Neural progenitor cell (in vitro differentiated cells): Measurements from ENCODE around the gene OR10C1. TPM values are rescaled to one million over a fixed set of nuclear protein-coding genes. Genes with fewer than 3 reads are reported as not detected.

Experiments used
- DNase-seq: peaks from one replicate; pipeline ENCODE4 v3.0.0-alpha.2; 2016; ENCODE audit warnings: low spot score
- H2AFZ ChIP-seq: fragments of 200-600 bp; sonication (generic); replicated peaks from 2 replicates; pipeline ENCODE4 v1.6.1; 2016; ENCODE audit warnings: antibody characterized with exemption
- H3F3A ChIP-seq: fragments of 200-600 bp; sonication (generic); 2 replicates; pipeline ENCODE4 v1.6.1; 2016; ENCODE audit warnings: antibody characterized with exemption, low read depth
- H3K27ac ChIP-seq: fragments of 200-600 bp; sonication (generic); 2 replicates; pipeline ENCODE4 v1.5.1; 2016; ENCODE audit warnings: mild to moderate bottlenecking
- H3K27me3 ChIP-seq: fragments of 200-600 bp; sonication (generic); 2 replicates; pipeline ENCODE4 v1.6.1; 2016; ENCODE audit warnings: mild to moderate bottlenecking, moderate library complexity
- H3K36me3 ChIP-seq: fragments of 200-600 bp; sonication (generic); 2 replicates; pipeline ENCODE4 v1.5.1; 2016
- H3K4me1 ChIP-seq: fragments of 200-600 bp; sonication (generic); 2 replicates; pipeline ENCODE4 v1.6.1; 2016; ENCODE audit warnings: mixed run types
- H3K4me2 ChIP-seq: fragments of 200-600 bp; sonication (generic); 2 replicates; pipeline ENCODE4 v1.6.1; 2016
- H3K4me3 ChIP-seq: fragments of 200-600 bp; sonication (generic); 2 replicates; pipeline ENCODE4 v1.5.1; 2016
- H3K79me2 ChIP-seq: fragments of 200-600 bp; sonication (generic); 2 replicates; pipeline ENCODE4 v1.6.1; 2016; ENCODE audit warnings: low read depth
- H3K9ac ChIP-seq: fragments of 200-600 bp; sonication (generic); 2 replicates; pipeline ENCODE4 v1.6.1; 2016
- H3K9me3 ChIP-seq: fragments of 200-600 bp; sonication (generic); 2 replicates; pipeline ENCODE4 v1.5.1; 2016; ENCODE audit warnings: low read depth
- H4K20me1 ChIP-seq: fragments of 200-600 bp; sonication (generic); 2 replicates; pipeline ENCODE4 v1.6.1; 2016; ENCODE audit warnings: low read depth
- H3K27ac Mint-ChIP-seq: 3 replicates; pipeline ENCODE4 v1.8.0; 2021; ENCODE audit warnings: mixed read lengths
- H3K27me3 Mint-ChIP-seq: 2 replicates; pipeline ENCODE4 v1.8.0; 2022; ENCODE audit warnings: low read depth, mild to moderate bottlenecking, inconsistent platforms, moderate library complexity, mixed read lengths; ENCODE audit not compliant: insufficient read depth
- H3K36me3 Mint-ChIP-seq: 3 replicates; pipeline ENCODE4 v1.8.0; 2021; ENCODE audit warnings: mixed read lengths
- H3K4me1 Mint-ChIP-seq: 3 replicates; pipeline ENCODE4 v1.8.0; 2021; ENCODE audit warnings: mixed read lengths
- H3K4me3 Mint-ChIP-seq: 3 replicates; pipeline ENCODE4 v1.8.0; 2021; ENCODE audit warnings: mild to moderate bottlenecking, moderate library complexity, mixed read lengths
- H3K9me3 Mint-ChIP-seq: 3 replicates; pipeline ENCODE4 v1.8.0; 2020; ENCODE audit warnings: mixed read lengths
- CTCF ChIP-seq: fragments of 200-600 bp; sonication (generic); IDR thresholded peaks from 2 replicates; pipeline ENCODE4 v1.5.1; 2017; ENCODE audit warnings: antibody characterized with exemption, mild to moderate bottlenecking
- EZH2 ChIP-seq: fragments of 200-600 bp; sonication (generic); IDR thresholded peaks from 2 replicates; pipeline ENCODE4 v1.6.1; 2017; ENCODE audit warnings: antibody characterized with exemption, mild to moderate bottlenecking, moderate library complexity
- EZH2phosphoT487 ChIP-seq: fragments of 200-600 bp; sonication (generic); IDR thresholded peaks from 2 replicates; pipeline ENCODE4 v1.6.1; 2017; ENCODE audit warnings: antibody characterized with exemption
- total RNA-seq: library from RNA; depleted of rRNA; stranded (reverse); fragments of >200 nt; gene quantifications from 2 replicates; pipeline ENCODE4 v1.2.3, GENCODE V29; 2015; ENCODE audit warnings: low replicate concordance

OR10C1 gene
- total RNA-seq, 1 donor from 2014 or later: not detected

DNA sequence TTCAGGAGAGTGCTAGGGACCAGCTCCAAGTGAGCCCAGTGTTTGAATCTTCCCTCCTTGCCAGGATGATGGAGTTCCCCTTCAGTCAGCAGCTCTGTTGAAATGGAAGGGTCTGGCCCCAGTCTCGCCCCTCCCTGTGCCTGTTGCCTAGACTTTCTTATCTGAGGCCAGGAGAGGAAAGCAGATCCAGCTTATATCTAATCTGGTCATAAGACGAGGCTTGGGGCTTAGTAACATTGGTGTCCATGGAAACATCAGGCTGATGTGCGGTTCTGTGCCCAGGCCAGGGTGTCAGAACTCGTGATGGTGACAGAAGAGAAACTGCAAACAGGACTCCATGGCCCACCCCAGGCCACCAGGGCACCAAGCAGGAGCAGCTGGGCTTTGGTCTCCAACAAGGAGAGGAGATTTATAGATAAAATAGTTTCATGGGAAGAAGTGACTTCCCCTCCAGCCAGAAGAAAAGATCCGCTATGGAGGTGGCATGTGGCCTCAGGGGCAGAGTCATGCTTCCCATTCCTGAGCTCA is 38.9 kb downstream of the OR10C1 start:
- H3K4me1 Mint-ChIP-seq: peaks cover 3% of the 10 kb centered on the region
- H3K4me2 ChIP-seq: no peak overlapping the region
- H3K4me3 ChIP-seq: no peak overlapping the region
- H3K27ac ChIP-seq: no peak overlapping the region
- no peaks in the 10 kb centered on the region for H3K36me3 Mint-ChIP-seq
- no peaks in the 10 kb centered on the region for H3K9me3 Mint-ChIP-seq
- H3K4me1 ChIP-seq: no peaks in the 10 kb centered on the region
- no peak for DNase-seq
- no peak overlapping the region for H2AFZ ChIP-seq
- H3F3A ChIP-seq: no peaks in the 10 kb centered on the region
- no peaks in the 10 kb centered on the region for H3K27me3 ChIP-seq
- no peaks in the 10 kb centered on the region for H4K20me1 ChIP-seq
- peaks cover 10% of the 10 kb centered on the region for H3K27me3 Mint-ChIP-seq
- H3K79me2 ChIP-seq: no peaks in the 10 kb centered on the region
- no peak overlapping the region for H3K27ac Mint-ChIP-seq
- H3K4me3 Mint-ChIP-seq: no peak overlapping the region
- TF ChIP-seq EZH2phosphoT487 (no peak), EZH2 (no peak), CTCF (no peak)
- no peak overlapping the region for H3K9ac ChIP-seq
- H3K36me3 ChIP-seq: no peaks in the 10 kb centered on the region
- no peaks in the 10 kb centered on the region for H3K9me3 ChIP-seq

GRCh38 chr6:29478740-29479139 is 39.6 kb downstream of the OR10C1 start:
- Histone ChIP-seq H3K27ac (no peak overlapping the region), H3K4me3 (no peak overlapping the region), H3K79me2 (no peaks in the 10 kb centered on the region), H2AFZ (no peak overlapping the region), H3K9ac (no peak overlapping the region), H4K20me1 (no peaks in the 10 kb centered on the region), H3K4me1 (no peaks in the 10 kb centered on the region), H3F3A (no peaks in the 10 kb centered on the region), H3K9me3 (no peaks in the 10 kb centered on the region), H3K27me3 (no peaks in the 10 kb centered on the region), H3K4me2 (no peak overlapping the region), H3K36me3 (no peaks in the 10 kb centered on the region)
- H3K36me3 Mint-ChIP-seq: no peaks in the 10 kb centered on the region
- no peak for TF ChIP-seq EZH2phosphoT487
- no peak for TF ChIP-seq EZH2
- TF ChIP-seq CTCF: no peak
- no peak overlapping the region for H3K27ac Mint-ChIP-seq
- peaks cover 3% of the 10 kb centered on the region for H3K27me3 Mint-ChIP-seq
- no peak for DNase-seq
- H3K4me3 Mint-ChIP-seq: no peak overlapping the region
- H3K9me3 Mint-ChIP-seq: no peaks in the 10 kb centered on the region
- peaks cover 3% of the 10 kb centered on the region for H3K4me1 Mint-ChIP-seq

- Histone ChIP-seq H3K9ac (no peak overlapping the region), H3K4me2 (no peak overlapping the region), H4K20me1 (no peaks in the 10 kb centered on the region), H3K27me3 (no peaks in the 10 kb centered on the region), H3K9me3 (no peaks in the 10 kb centered on the region), H3K4me3 (no peak overlapping the region), H3F3A (no peaks in the 10 kb centered on the region), H2AFZ (no peak overlapping the region), H3K4me1 (no peaks in the 10 kb centered on the region), H3K79me2 (no peaks in the 10 kb centered on the region), H3K36me3 (no peaks in the 10 kb centered on the region), H3K27ac (no peak overlapping the region)
- peaks cover 3% of the 10 kb centered on the region for H3K4me1 Mint-ChIP-seq
- no peak for TF ChIP-seq CTCF
- H3K27me3 Mint-ChIP-seq: peaks cover 3% of the 10 kb centered on the region
- H3K4me3 Mint-ChIP-seq: no peak overlapping the region
- no peak for DNase-seq
- H3K9me3 Mint-ChIP-seq: no peaks in the 10 kb centered on the region
- no peaks in the 10 kb centered on the region for H3K36me3 Mint-ChIP-seq
- H3K27ac Mint-ChIP-seq: no peak overlapping the region
Measured at GRCh38 chr6:29479560-29479959, 40.5 kb downstream of the OR10C1 start.

GRCh38 chr6:29483186-29483585 is 44.1 kb downstream of the OR10C1 start:
- Histone ChIP-seq H3K4me2 (no peak overlapping the region), H3K79me2 (no peaks in the 10 kb centered on the region), H3K27ac (no peak overlapping the region), H2AFZ (no peak overlapping the region), H3K4me3 (no peak overlapping the region), H3K4me1 (no peaks in the 10 kb centered on the region), H3K27me3 (no peaks in the 10 kb centered on the region), H3K9ac (no peak overlapping the region), H3K9me3 (no peaks in the 10 kb centered on the region), H3K36me3 (no peaks in the 10 kb centered on the region), H3F3A (no peaks in the 10 kb centered on the region), H4K20me1 (no peaks in the 10 kb centered on the region)
- peaks cover 3% of the 10 kb centered on the region for H3K27me3 Mint-ChIP-seq
- H3K9me3 Mint-ChIP-seq: no peaks in the 10 kb centered on the region
- H3K4me1 Mint-ChIP-seq: peaks cover 3% of the 10 kb centered on the region
- TF ChIP-seq EZH2 (no peak), CTCF (no peak), EZH2phosphoT487 (no peak)
- no peak for DNase-seq
- no peak overlapping the region for H3K27ac Mint-ChIP-seq
- no peak overlapping the region for H3K4me3 Mint-ChIP-seq
- no peaks in the 10 kb centered on the region for H3K36me3 Mint-ChIP-seq
